MCF 10A (cell line): ENCODE data around the gene TP53I3. TPM values are rescaled to one million over a fixed set of nuclear protein-coding genes. Genes with fewer than 3 reads are reported as not detected.
A peak's percentile ranks its signal among the peaks of the same experiment; 100 is the strongest.
"Not testable (repeated sequence)": the region's sequence is repeated elsewhere in the genome, so short reads cannot be mapped to it uniquely, and the experiment has no call there.

Source experiments
- BruUV-seq: library from RNA; stranded (reverse); fragments of 400-500 nt; replicated peaks from 2 replicates; lab custom pipeline; 2021; lab: Mats Ljungman, UMichigan
- CTCF ChIA-PET: fragments of 300-600 bp; sonication (Branson Sonifier 250); formaldehyde crosslinking; extraction: SDS; loops from one replicate; lab custom pipeline; 2021; ENCODE audit warnings: antibody characterized with exemption, inconsistent platforms; lab: Yijun Ruan, JAX
- POLR2A ChIA-PET: fragments of 300-600, 350-650 bp; sonication (Branson Sonifier 250); formaldehyde crosslinking; extraction: SDS; loops from one replicate; lab custom pipeline; 2020; ENCODE audit warnings: antibody characterized with exemption, inconsistent platforms; lab: Yijun Ruan, JAX
- DNase-seq: peaks from one replicate; pipeline ENCODE4 v3.0.0-alpha.2; 2018; ENCODE audit not compliant: unreplicated experiment
- H3K27ac Mint-ChIP-seq: one replicate; pipeline ENCODE4 v1.8.0; 2022; ENCODE audit warnings: mild to moderate bottlenecking, low read depth, mixed read lengths; ENCODE audit not compliant: unreplicated experiment
- H3K27me3 Mint-ChIP-seq: one replicate; pipeline ENCODE4 v1.8.0; 2022; ENCODE audit warnings: mixed read lengths; ENCODE audit not compliant: insufficient read depth, unreplicated experiment
- H3K36me3 Mint-ChIP-seq: one replicate; pipeline ENCODE4 v1.8.0; 2022; ENCODE audit warnings: mild to moderate bottlenecking, moderate library complexity, mixed read lengths; ENCODE audit not compliant: insufficient read depth, unreplicated experiment
- H3K4me1 Mint-ChIP-seq: one replicate; pipeline ENCODE4 v1.8.0; 2022; ENCODE audit warnings: mixed read lengths; ENCODE audit not compliant: insufficient read depth, unreplicated experiment
- H3K4me3 Mint-ChIP-seq: one replicate; pipeline ENCODE4 v1.8.0; 2022; ENCODE audit warnings: mild to moderate bottlenecking, moderate library complexity, mixed read lengths; ENCODE audit not compliant: unreplicated experiment
- H3K9me3 Mint-ChIP-seq: one replicate; pipeline ENCODE4 v1.8.0; 2022; ENCODE audit warnings: mixed read lengths; ENCODE audit not compliant: unreplicated experiment
- CTCF ChIP-seq: fragments of 200-600 bp; IDR thresholded peaks from one replicate; pipeline ENCODE4 v1.8.0; 2022; ENCODE audit warnings: antibody characterized with exemption, mild to moderate bottlenecking; ENCODE audit not compliant: unreplicated experiment
- intact Hi-C: fragments of 100-400 bp; cut with micrococcal nuclease; formaldehyde crosslinking; loops from 2 replicates; pipeline ENCODE4 v1.14.1; 2022
- total RNA-seq: library from RNA; stranded (reverse); gene quantifications from 2 replicates; pipeline ENCODE4 v1.2.3, GENCODE V29; 2022

TP53I3 gene
- total RNA-seq, 1 experiment from 2014 or later, result 99.8 TPM

GRCh38 chr2:24111407-24111901 is 26.8 kb upstream of the TP53I3 start:
- CTCF ChIA-PET, result interaction anchor here (0.8 to 1.0 kb wide), 2 partner anchors 72 to 131 kb away, joined by 3 read pairs; no protein-coding TSS in a partner anchor
- no peaks in the 10 kb centered on the region for H3K27me3 Mint-ChIP-seq
- H3K9me3 Mint-ChIP-seq, result peaks cover 22% of the 10 kb centered on the region
- BruUV-seq, result no TSS peak
- no peak for TF ChIP-seq CTCF
- intact Hi-C loops, result no loop called here
- H3K36me3 Mint-ChIP-seq, result peaks cover 12% of the 10 kb centered on the region
- POLR2A ChIA-PET, result interaction anchor here (1.4 to 2.6 kb wide), 2 partner anchors 8 to 11 kb away, joined by 7 to 15 read pairs; no protein-coding TSS in a partner anchor
- H3K4me1 Mint-ChIP-seq, result peaks cover 21% of the 10 kb centered on the region
- no peak for DNase-seq
- no peak overlapping the region for H3K4me3 Mint-ChIP-seq
- no peak overlapping the region for H3K27ac Mint-ChIP-seq

- intact Hi-C loops, result no loop called here
- Mint-ChIP-seq H3K27me3 (no peaks in the 10 kb centered on the region), H3K4me1 (peaks cover 24% of the 10 kb centered on the region), H3K4me3 (no peak overlapping the region), H3K36me3 (peaks cover 12% of the 10 kb centered on the region), H3K9me3 (peaks cover 22% of the 10 kb centered on the region), H3K27ac (no peak overlapping the region)
- DNase-seq, result peak; percentile 28
- ChIA-PET CTCF (interaction anchor here (0.9 kb wide), 1 partner anchor 26 kb away, joined by 4 read pairs; the partner anchor contains the start of gene TP53I3), POLR2A (interaction anchor here (1.4 to 2.6 kb wide), 3 partner anchors 9 to 13 kb away, joined by 3 to 15 read pairs (median 7); partner anchors contain the start of gene FAM228B)
- BruUV-seq, result no TSS peak
- TF ChIP-seq CTCF, result no peak
Observed at GRCh38 chr2:24110660-24111303, 26.1 kb upstream of the TP53I3 start.

- intact Hi-C loops, H3K27me3 Mint-ChIP-seq, DNase-seq, H3K27ac Mint-ChIP-seq, CTCF ChIA-PET, H3K4me3 Mint-ChIP-seq, BruUV-seq: not testable (repeated sequence)
- Mint-ChIP-seq H3K9me3 (peaks cover 22% of the 10 kb centered on the region), H3K36me3 (peaks cover 12% of the 10 kb centered on the region), H3K4me1 (peaks cover 34% of the 10 kb centered on the region)
- POLR2A ChIA-PET, result interaction anchor here (0.7 to 1.6 kb wide), 2 partner anchors 14 to 62 kb away, joined by 3 read pairs; partner anchors contain the start of genes FAM228B and WDCP
Observed at GRCh38 chr2:24109431-24109830, 24.8 kb upstream of the TP53I3 start.

GRCh38 chr2:24107336-24107735 is 22.7 kb upstream of the TP53I3 start:
- ChIA-PET CTCF (interaction anchor here (0.5 to 2.1 kb wide), 4 partner anchors 11 to 317 kb away, joined by 3 to 9 read pairs (median 4); partner anchors contain the start of gene TP53I3), POLR2A (interaction anchor here (1.4 to 2.1 kb wide), 4 partner anchors 15 to 31 kb away, joined by 5 to 7 read pairs (median 7); partner anchors contain the start of genes PFN4 and SF3B6)
- no peak for DNase-seq
- H3K9me3 Mint-ChIP-seq, result peaks cover 16% of the 10 kb centered on the region
- H3K4me3 Mint-ChIP-seq, result no peak overlapping the region
- intact Hi-C loops, result no loop called here
- peaks cover 8% of the 10 kb centered on the region for H3K36me3 Mint-ChIP-seq
- TF ChIP-seq CTCF, result no peak
- H3K27me3 Mint-ChIP-seq, result no peaks in the 10 kb centered on the region
- no TSS peak for BruUV-seq
- H3K4me1 Mint-ChIP-seq, result peaks cover 34% of the 10 kb centered on the region
- no peak overlapping the region for H3K27ac Mint-ChIP-seq
